Esophagus squamous epithelium (tissue), 5 donors: ENCODE data around the gene DNAJC12. TPM values are rescaled to one million over a fixed set of nuclear protein-coding genes. Genes with fewer than 3 reads are reported as not detected.

Experiments used
- DNase-seq: peaks from one replicate; lab custom pipeline; 2025; lab: John Stamatoyannopoulos, UW
- H3K27ac ChIP-seq, 4 donors: fragments of 200-600 bp; sonication (generic); one replicate each; pipeline ENCODE4 v1.5.1; 2016 to 2019; ENCODE audit warnings: mild to moderate bottlenecking in 1 of 4
- H3K27me3 ChIP-seq, 4 donors: fragments of 200-600 bp; sonication (generic); 1 replicate in 3 of 4; 2 replicates in 1 of 4; pipeline versions ENCODE4 v1.5.1 to v1.6.0; 2017 to 2021; ENCODE audit warnings: antibody characterized with exemption in 1 of 4
- H3K36me3 ChIP-seq, 3 donors: fragments of 200-600 bp; sonication (generic); one replicate each; pipeline ENCODE4 v1.5.1; 2016 to 2019
- H3K4me1 ChIP-seq, 3 donors: fragments of 200-600 bp; sonication (generic); one replicate each; pipeline ENCODE4 v1.5.1; 2017 to 2019
- H3K4me3 ChIP-seq, 4 donors: fragments of 200-600 bp; sonication (generic); 1 replicate in 3 of 4; 2 replicates in 1 of 4; pipeline ENCODE4 v1.5.1; 2016 to 2019; ENCODE audit warnings: mild to moderate bottlenecking in 2 of 4, moderate library complexity in 1 of 4
- H3K9me3 ChIP-seq, 3 donors: fragments of 200-600 bp; sonication (generic); one replicate each; pipeline ENCODE4 v1.5.1; 2016 to 2019
- CTCF ChIP-seq, 6 experiments: fragments of 450-650 bp in 4 of 6; fragments of 200-600 bp in 2 of 6; sonication (generic) in 2 of 6; IDR thresholded peaks; one replicate each; pipeline ENCODE4 v1.5.1; 2016 to 2019; ENCODE audit warnings: antibody characterized with exemption in 6 of 6, mild to moderate bottlenecking in 4 of 6, moderate library complexity in 4 of 6
- POLR2A ChIP-seq, 4 donors: fragments of 450-650 bp; IDR thresholded peaks; one replicate each; pipeline ENCODE4 v1.6.1; 2017; ENCODE audit warnings: antibody characterized with exemption in 4 of 4, mild to moderate bottlenecking in 4 of 4, moderate library complexity in 3 of 4
- WGBS, 2 donors: methylation state at CpG; one replicate each; pipeline ENCODE4 v1.1.5; 2018; 5-methylcytosine and 5-hydroxymethylcytosine counted together
- intact Hi-C: fragments of 100-400 bp; cut with DNase I; formaldehyde crosslinking; loops from one replicate; pipeline ENCODE4 v1.15.0; 2022
- total RNA-seq, 4 donors: library from RNA; depleted of rRNA; stranded (reverse); fragments of >200 nt; gene quantifications; one replicate each; pipeline ENCODE4 v1.1.0, GENCODE V29; 2016
- donor health status: DM: yes; HTN: yes; CAD: no.

Gene DNAJC12
- total RNA-seq, 4 donors from 2014 or later = 0.76 to 2.7 TPM; not detected in 2

DNA sequence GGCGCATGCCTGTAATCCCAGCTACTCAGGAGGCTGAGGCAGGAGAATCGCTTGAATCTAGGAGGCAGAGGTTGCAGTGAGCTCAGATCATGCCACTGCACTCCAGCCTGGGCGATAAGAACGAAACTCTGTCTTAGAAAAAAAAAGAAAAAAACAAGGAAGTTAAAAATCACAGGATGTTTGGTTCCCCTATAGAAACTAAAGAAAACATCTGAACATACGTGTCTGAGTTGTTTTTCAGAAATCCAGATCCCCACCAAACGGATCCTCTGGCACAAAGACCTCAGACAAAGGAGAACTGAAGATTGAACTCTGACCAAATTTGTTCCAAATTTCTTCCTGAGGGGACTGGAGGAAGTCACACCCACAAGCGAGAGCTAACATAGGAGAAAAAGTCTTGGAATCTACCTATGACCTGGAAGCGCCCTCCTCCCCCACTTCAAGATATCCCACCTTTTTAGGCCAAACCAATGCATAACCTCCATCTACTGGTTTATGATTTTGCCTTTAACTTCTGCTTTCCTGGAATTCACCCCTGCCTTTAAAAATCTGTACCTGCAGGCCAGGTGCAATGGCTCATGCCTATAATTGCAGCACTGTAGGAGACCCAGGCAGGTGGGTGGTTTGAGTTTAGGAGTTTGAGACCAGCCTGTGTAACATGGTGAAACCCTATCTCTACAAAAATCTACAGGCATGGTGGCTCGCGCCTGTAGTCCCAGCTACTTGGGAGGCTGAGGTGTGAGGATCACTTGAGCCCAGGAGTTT lies 26.8 kb upstream of the DNAJC12 start:
- Histone ChIP-seq H3K4me3 (no peak overlapping the region), H3K9me3 (no peaks in the 10 kb centered on the region), H3K36me3 (no peaks in the 10 kb centered on the region), H3K4me1 (no peaks in the 10 kb centered on the region), H3K27ac (no peak overlapping the region), H3K27me3 (no peaks in the 10 kb centered on the region)
- DNase-seq = no peak
- 82 to 83% methylated on average over 8 to 10 of the region's 10 CpGs for WGBS, 2 donors
- TF ChIP-seq POLR2A (IDR thresholded peaks at IDR 0.05) (no peak), CTCF (IDR thresholded peaks at IDR 0.05) (no peak)
- intact Hi-C loops = no loop called here

DNA sequence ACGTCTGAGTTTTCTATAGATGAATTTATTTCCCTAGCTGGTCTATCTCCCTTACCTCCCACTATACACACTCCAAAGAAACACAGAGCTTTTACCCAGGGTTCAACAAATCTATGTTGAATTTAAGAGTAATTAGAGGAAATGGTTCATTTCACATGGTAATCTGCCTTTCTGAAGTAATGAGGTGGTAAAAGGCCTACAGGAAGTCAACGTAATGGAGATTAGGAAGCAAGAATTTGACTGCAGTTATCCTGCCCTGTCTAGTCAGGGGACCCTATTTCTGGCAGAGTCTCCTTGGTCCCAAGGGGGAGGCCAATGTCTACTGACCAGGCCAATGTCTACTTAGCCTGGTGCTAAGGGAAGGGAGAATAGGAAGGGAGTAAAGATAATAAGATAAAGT lies 25.1 kb upstream of the DNAJC12 start:
- DNase-seq = no peak
- no peaks in the 10 kb centered on the region for H3K4me1 ChIP-seq
- WGBS, 2 donors = 77 to 94% methylated on average over 2 of the region's 2 CpGs
- TF ChIP-seq POLR2A (IDR thresholded peaks at IDR 0.05) = no peak
- TF ChIP-seq CTCF (IDR thresholded peaks at IDR 0.05) = no peak
- no peak overlapping the region for H3K4me3 ChIP-seq
- H3K27me3 ChIP-seq = no peaks in the 10 kb centered on the region
- H3K36me3 ChIP-seq = no peaks in the 10 kb centered on the region
- intact Hi-C loops = no loop called here
- H3K27ac ChIP-seq = no peak overlapping the region
- H3K9me3 ChIP-seq = no peaks in the 10 kb centered on the region

- Histone ChIP-seq H3K36me3 (no peaks in the 10 kb centered on the region), H3K27ac (no peak overlapping the region), H3K4me3 (no peak overlapping the region), H3K27me3 (no peaks in the 10 kb centered on the region), H3K9me3 (no peaks in the 10 kb centered on the region), H3K4me1 (no peaks in the 10 kb centered on the region)
- no peak for TF ChIP-seq CTCF (IDR thresholded peaks at IDR 0.05)
- TF ChIP-seq POLR2A (IDR thresholded peaks at IDR 0.05) = no peak
- intact Hi-C loops = no loop called here
- 59 to 75% methylated on average over 3 of the region's 4 CpGs for WGBS, 2 donors
- DNase-seq = no peak
These were observed 23.9 kb upstream of the DNAJC12 start for GRCh38 chr10:67861750-67862432.

DNA sequence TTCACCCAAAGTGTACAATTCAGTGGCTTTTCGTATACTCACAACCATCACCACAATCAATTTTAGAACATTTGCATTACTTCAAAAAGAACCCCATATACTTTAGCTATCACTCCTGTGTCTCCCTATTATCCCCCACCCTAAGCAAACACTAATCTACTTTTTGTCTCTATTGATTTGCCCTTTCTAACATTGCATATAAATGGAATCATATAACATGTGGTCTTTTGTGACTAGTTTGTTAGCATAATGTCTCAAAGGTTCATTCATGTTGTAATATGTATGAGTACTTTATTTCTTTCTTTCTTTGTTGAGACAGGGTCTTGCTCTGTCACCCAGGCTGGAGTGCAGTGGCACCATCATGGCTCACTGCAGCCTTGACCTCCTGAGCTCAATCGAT lies 21.0 kb upstream of the DNAJC12 start:
- Histone ChIP-seq H3K4me1 (no peaks in the 10 kb centered on the region), H3K27me3 (no peaks in the 10 kb centered on the region), H3K9me3 (no peaks in the 10 kb centered on the region), H3K4me3 (no peak overlapping the region), H3K36me3 (no peaks in the 10 kb centered on the region), H3K27ac (no peak overlapping the region)
- WGBS, 2 donors = 95 to 96% methylated on average over 2 of the region's 2 CpGs
- DNase-seq = no peak
- intact Hi-C loops = loop anchor here (5.0 to 10.0 kb wide), 2 partner anchors 216 to 298 kb away; partner anchors contain the start of gene HERC4
- no peak for TF ChIP-seq CTCF (IDR thresholded peaks at IDR 0.05)
- no peak for TF ChIP-seq POLR2A (IDR thresholded peaks at IDR 0.05)

DNA sequence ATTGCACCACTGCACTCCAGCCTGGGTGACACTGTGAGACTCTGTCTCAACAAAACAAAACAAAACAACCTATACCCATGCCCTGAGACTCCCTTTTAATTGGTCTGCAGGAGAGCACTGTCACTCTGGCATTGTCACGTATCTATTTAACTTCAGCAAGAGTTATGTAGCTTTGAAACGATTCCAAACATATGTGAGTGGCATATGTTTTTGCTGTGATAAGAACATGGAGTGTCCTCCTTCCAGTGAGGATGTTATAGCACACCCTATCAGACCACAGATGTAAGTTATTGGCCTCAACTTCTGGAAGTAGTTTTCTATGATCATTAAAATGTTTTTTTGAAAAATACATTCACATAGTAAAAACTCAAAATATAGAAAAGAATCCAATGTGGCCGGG lies 15.5 kb upstream of the DNAJC12 start:
- no peak overlapping the region for H3K4me3 ChIP-seq
- 81 to 96% methylated on average over 3 of the region's 3 CpGs for WGBS, 2 donors
- TF ChIP-seq POLR2A (IDR thresholded peaks at IDR 0.05) = no peak
- no peaks in the 10 kb centered on the region for H3K27me3 ChIP-seq
- no peak for DNase-seq
- intact Hi-C loops = loop anchor here (10.0 kb wide), 1 partner anchor 221 kb away; the partner anchor contains the start of gene HERC4
- H3K27ac ChIP-seq = no peak overlapping the region
- no peaks in the 10 kb centered on the region for H3K36me3 ChIP-seq
- no peaks in the 10 kb centered on the region for H3K9me3 ChIP-seq
- H3K4me1 ChIP-seq = peaks cover 0 to 10% (median 5%) of the 10 kb centered on the region in 3 donors
